Stimulated activated naive CD4-positive, alpha-beta T cell treated with Interleukin-2 at 50 U/mL for 16 hours (primary cell): ENCODE results near the gene TRIP11.

Source experiments
- DNase-seq: peaks from one replicate; lab custom pipeline; 2025; lab: John Stamatoyannopoulos, UW

The TRIP11 gene

GRCh38 chr14:92009604-92010003 lies 30.3 kb downstream of the TRIP11 start:
- no peak for DNase-seq

- no peak for DNase-seq
Measured at GRCh38 chr14:92005019-92005418, 34.8 kb downstream of the TRIP11 start.

- no peak for DNase-seq
Measured at GRCh38 chr14:92004062-92004461, 35.8 kb downstream of the TRIP11 start.

- no peak for DNase-seq
Measured at GRCh38 chr14:91998667-91999570, 40.9 kb downstream of the TRIP11 start.

GRCh38 chr14:91997492-91997891 lies 42.4 kb downstream of the TRIP11 start:
- DNase-seq, result no peak

- no peak for DNase-seq
Measured at GRCh38 chr14:91996948-91997371, 42.9 kb downstream of the TRIP11 start.

- DNase-seq, result no peak
Measured at GRCh38 chr14:91987192-91987591, 52.7 kb downstream of the TRIP11 start.

GRCh38 chr14:91985521-91986255 lies 54.2 kb downstream of the TRIP11 start:
- no peak for DNase-seq

GRCh38 chr14:91985008-91985407 lies 54.9 kb downstream of the TRIP11 start:
- no peak for DNase-seq

- no peak for DNase-seq
Measured at GRCh38 chr14:91983588-91983987, 56.3 kb downstream of the TRIP11 start.

GRCh38 chr14:91980157-91980556 lies 59.7 kb downstream of the TRIP11 start:
- DNase-seq, result no peak

GRCh38 chr14:91977884-91978283 lies 62.0 kb downstream of the TRIP11 start:
- DNase-seq, result no peak

- no peak for DNase-seq
Measured at GRCh38 chr14:91975763-91976162, 64.1 kb downstream of the TRIP11 start.

GRCh38 chr14:91971188-91971778 lies 68.6 kb downstream of the TRIP11 start:
- no peak for DNase-seq

- DNase-seq, result peak; percentile 4
Measured at GRCh38 chr14:91968280-91968679, 71.6 kb downstream of the TRIP11 start.

GRCh38 chr14:91964724-91965123 lies 75.1 kb downstream of the TRIP11 start:
- no peak for DNase-seq

GRCh38 chr14:91964011-91964410 lies 75.8 kb downstream of the TRIP11 start:
- no peak for DNase-seq

GRCh38 chr14:91963465-91963864 lies 76.4 kb downstream of the TRIP11 start:
- DNase-seq, result no peak

GRCh38 chr14:91961297-91962220 lies 78.3 kb downstream of the TRIP11 start:
- DNase-seq, result no peak

- DNase-seq, result no peak
Measured at GRCh38 chr14:91957876-91958313, 82.0 kb downstream of the TRIP11 start.

- no peak for DNase-seq
Measured at GRCh38 chr14:91956616-91957015, 83.2 kb downstream of the TRIP11 start.

- no peak for DNase-seq
Measured at GRCh38 chr14:91955168-91955567, 84.7 kb downstream of the TRIP11 start.
